Endothelial cell of umbilical vein (primary cell): ENCODE measurements around the gene RAB12. TPM values are rescaled to one million over a fixed set of nuclear protein-coding genes. Genes with fewer than 3 reads are reported as not detected.
"Not testable (repeated sequence)": the region's sequence is repeated elsewhere in the genome, so short reads cannot be mapped to it uniquely, and the experiment has no call there.

ENCODE experiments used
- BruUV-seq: library from RNA; stranded (reverse); fragments of 400-500 nt; replicated peaks from 2 replicates; lab custom pipeline; 2021; lab: Mats Ljungman, UMichigan
- CTCF ChIA-PET: fragments of 300-600, 350-600 bp; sonication (Branson Sonifier 250); formaldehyde crosslinking; loops from one replicate; lab custom pipeline; 2021; ENCODE audit warnings: antibody characterized with exemption, inconsistent platforms; lab: Charles Lee
- POLR2A ChIA-PET: fragments of 300-600, 350-600 bp; sonication (Branson Sonifier 250); formaldehyde crosslinking; loops from one replicate; lab custom pipeline; 2021; ENCODE audit warnings: antibody characterized with exemption, inconsistent platforms; lab: Charles Lee
- DNase-seq: peaks from one replicate; pipeline ENCODE4 v3.0.0-alpha.2; 2011; ENCODE audit warnings: low read depth, low spot score
- FAIRE-seq: peaks from 2 replicates; lab custom pipeline; 2011; peaks lifted over from hg19 to GRCh38; lab: Jason Lieb, UNC
- H2AFZ ChIP-seq: 2 replicates; pipeline ENCODE4 v1.6.0; 2012; ENCODE audit warnings: low read depth, low read length, control low read depth, inconsistent platforms
- H3K27ac ChIP-seq: 2 replicates; pipeline ENCODE4 v1.5.1; 2011; ENCODE audit warnings: low read depth, mild to moderate bottlenecking, control low read depth, low read length, moderate library complexity; ENCODE audit not compliant: insufficient read depth
- H3K27me3 ChIP-seq, 2 experiments: 2 replicates each; pipeline versions ENCODE4 v1.6.0 to v1.6.1; 2011; ENCODE audit warnings: low read length in 2 of 2, mixed read lengths in 1 of 2; ENCODE audit not compliant: control insufficient read depth in 2 of 2, insufficient read depth in 2 of 2
- H3K36me3 ChIP-seq, 2 experiments: 2 replicates in 1 of 2; 3 replicates in 1 of 2; pipeline ENCODE4 v1.5.1; 2011; ENCODE audit warnings: low read length in 2 of 2, mild to moderate bottlenecking in 1 of 2, moderate library complexity in 1 of 2; ENCODE audit not compliant: control insufficient read depth in 2 of 2, insufficient read depth in 2 of 2; ENCODE audit errors: extremely low read depth in 1 of 2
- H3K4me1 ChIP-seq: 3 replicates; pipeline ENCODE4 v1.5.1; 2011; ENCODE audit warnings: mild to moderate bottlenecking, low read length; ENCODE audit not compliant: control insufficient read depth, insufficient read depth; ENCODE audit errors: extremely low read depth
- H3K4me2 ChIP-seq: 2 replicates; pipeline ENCODE4 v1.6.1; 2011; ENCODE audit warnings: low read length, control low read depth, mixed read lengths; ENCODE audit not compliant: insufficient read depth
- H3K4me3 ChIP-seq, 3 experiments: fragments of 200-600 bp in 1 of 3; sonication (generic), shearing (Covaris generic) in 1 of 3; replicated peaks in 1 of 3; 2 replicates each; pipeline ENCODE4 v1.5.1; 2011 to 2016; ENCODE audit warnings: control low read depth in 3 of 3, low read length in 3 of 3, mild to moderate bottlenecking in 2 of 3, inconsistent platforms in 1 of 3, low read depth in 1 of 3, moderate library complexity in 1 of 3; ENCODE audit not compliant: insufficient read depth in 1 of 3
- H3K79me2 ChIP-seq: 2 replicates; pipeline ENCODE4 v1.6.0; 2012; ENCODE audit warnings: low read length, inconsistent platforms; ENCODE audit not compliant: control insufficient read depth, insufficient read depth
- H3K9ac ChIP-seq: replicated peaks from 2 replicates; pipeline ENCODE3; 2011; ENCODE audit warnings: low read length, control low read depth; ENCODE audit not compliant: insufficient read depth; ENCODE audit errors: extremely low read depth
- H3K9me1 ChIP-seq: replicated peaks from 3 replicates; pipeline ENCODE4 v1.6.0; 2011; ENCODE audit warnings: mild to moderate bottlenecking, low read length; ENCODE audit not compliant: control insufficient read depth, insufficient read depth; ENCODE audit errors: extremely low read depth
- H3K9me3 ChIP-seq: replicated peaks from 2 replicates; pipeline ENCODE4 v1.5.1; 2012; ENCODE audit warnings: low read length, inconsistent platforms; ENCODE audit not compliant: control insufficient read depth, insufficient read depth
- H4K20me1 ChIP-seq: replicated peaks from 2 replicates; pipeline ENCODE3; 2011; ENCODE audit warnings: mild to moderate bottlenecking, low read length; ENCODE audit not compliant: control insufficient read depth, insufficient read depth; ENCODE audit errors: extremely low read depth
- CTCF ChIP-seq, 2 donors: IDR thresholded peaks; 1 replicate in 1 of 2; 2 replicates in 1 of 2; pipeline ENCODE4 v1.5.1; 2011; ENCODE audit warnings: low read length in 2 of 2, mild to moderate bottlenecking in 2 of 2, moderate library complexity in 2 of 2, control low read depth in 1 of 2, inconsistent platforms in 1 of 2, low read depth in 1 of 2; ENCODE audit not compliant: insufficient read depth in 1 of 2; ENCODE audit errors: extremely low read depth in 1 of 2
- MAX ChIP-seq: IDR thresholded peaks from 2 replicates; pipeline ENCODE4 v1.6.1; 2011; ENCODE audit not compliant: insufficient read depth, insufficient read length
- dilution Hi-C: fragments of 300-500 bp; cut with MboI; formaldehyde crosslinking; loops from one replicate; pipeline ENCODE4 v1.15.0; 2019; ENCODE audit warnings: low sequenced_read_pairs; ENCODE audit not compliant: extremely low pct_ligation_motif_present
- intact Hi-C: fragments of 100-400 bp; cut with micrococcal nuclease; formaldehyde crosslinking; loops from one replicate; pipeline ENCODE4 v1.10.0; 2022
- polyA plus RNA-seq, 4 experiments: library from polyadenylated mRNA; depleted of rRNA in 3 of 4; stranded (reverse) in 3 of 4; unstranded in 1 of 4; fragments of >200 nt; gene quantifications; 2 replicates each; pipeline versions ENCODE4 v1.2.1 to v1.2.3, GENCODE V29; 2011 to 2012; ENCODE audit warnings: missing spikeins in 1 of 4
- total RNA-seq: library from RNA; stranded (reverse); gene quantifications from 2 replicates; pipeline ENCODE4 v1.2.3, GENCODE V29; 2021

The RAB12 gene
- total and polyA plus RNA-seq, 2 donors (not counting 3 experiments of a cell fraction or from before 2014, with no cell fraction given) = 11.5 to 42.0 TPM

DNA sequence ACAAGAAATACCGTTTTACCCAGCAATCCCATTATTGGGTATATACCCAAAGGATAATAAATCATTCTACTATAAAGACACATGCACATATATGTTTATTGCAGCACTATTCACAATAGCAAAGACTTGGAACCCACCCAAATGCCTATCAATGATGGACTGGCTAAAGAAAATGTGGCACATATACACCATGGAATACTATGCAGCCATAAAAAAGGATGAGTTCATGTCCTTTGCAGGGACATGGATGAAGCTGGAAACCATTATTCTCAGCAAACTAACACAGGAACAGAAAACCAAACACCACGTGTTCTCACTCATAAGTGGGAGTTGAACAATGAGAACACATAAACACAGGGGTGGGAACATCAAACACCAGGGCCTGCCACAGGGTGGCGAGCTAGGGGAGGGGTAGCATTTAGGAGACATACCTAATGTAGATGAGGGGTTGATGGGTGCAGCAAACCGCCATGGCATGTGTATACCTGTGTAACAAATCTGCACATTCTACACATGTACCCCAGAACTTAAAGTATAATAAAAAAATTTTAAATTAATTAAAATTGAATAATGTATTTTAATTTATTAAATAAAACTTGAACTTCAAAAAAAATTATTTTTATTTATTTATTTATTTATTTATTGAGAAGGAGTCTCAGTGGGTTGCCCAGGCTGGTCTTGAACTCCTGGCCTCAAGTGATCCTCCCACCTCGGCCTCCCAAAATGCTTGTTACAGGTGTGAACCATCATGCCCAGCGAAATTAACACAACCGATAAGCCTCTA is 42.4 kb downstream of the RAB12 start:
- H3K79me2 ChIP-seq, H3K4me1 ChIP-seq, H3K4me2 ChIP-seq, dilution Hi-C loops, H3K9me1 ChIP-seq, DNase-seq, H2AFZ ChIP-seq, H3K27me3 ChIP-seq, BruUV-seq, H3K9me3 ChIP-seq, H4K20me1 ChIP-seq, H3K4me3 ChIP-seq, H3K36me3 ChIP-seq, H3K9ac ChIP-seq, FAIRE-seq, POLR2A ChIA-PET, H3K27ac ChIP-seq: not testable (repeated sequence)
- CTCF ChIA-PET = interaction anchor here (5.1 to 7.1 kb wide), 2 partner anchors 44 to 333 kb away, joined by 40 to 146 read pairs; no protein-coding TSS in a partner anchor
- intact Hi-C loops = loop anchor here (5.0 to 10.0 kb wide), 3 partner anchors 243 to 496 kb away; no protein-coding TSS in a partner anchor

- ChIA-PET POLR2A (no interaction called here), CTCF (interaction anchor here (0.7 to 7.1 kb wide), 25 partner anchors 10 to 419 kb away, joined by 3 to 146 read pairs (median 4); partner anchors contain the start of genes MTCL1 and RAB12)
- Histone ChIP-seq H3K4me2 (no peak overlapping the region), H2AFZ (no peak overlapping the region), H3K36me3 (no peaks in the 10 kb centered on the region), H4K20me1 (no peaks in the 10 kb centered on the region), H3K4me3 (no peak overlapping the region), H3K9me3 (no peaks in the 10 kb centered on the region), H3K9ac (no peak overlapping the region), H3K9me1 (no peaks in the 10 kb centered on the region), H3K4me1 (peaks cover 2% of the 10 kb centered on the region), H3K79me2 (no peaks in the 10 kb centered on the region), H3K27ac (no peak overlapping the region), H3K27me3 (peaks cover 2 to 6% of the 10 kb centered on the region in 2 experiments)
- FAIRE-seq = no peak
- peak; percentile 29 for DNase-seq
- dilution Hi-C loops = no loop called here
- no peak for TF ChIP-seq MAX
- TF ChIP-seq CTCF (IDR thresholded peaks at IDR 0.05; ENCODE audit: extremely low read depth in 1 of 2, insufficient read depth in 1 of 2, low read depth in 1 of 2, low read length in 2 of 2) = peak; percentile 21 to 45
- no TSS peak for BruUV-seq
- intact Hi-C loops = loop anchor here (1.0 to 10.0 kb wide), 7 partner anchors 42 to 493 kb away; partner anchors contain the start of gene MTCL1
Measured at GRCh38 chr18:8654503-8655451, 45.5 kb downstream of the RAB12 start.
